Activated T-helper 2 cell treated with anti-CD3 and anti-CD28 coated beads, Interferon-gamma antibody, Interleukin-2, Interleukin-4, amounts not matched to agents 10 μg/mL and 5 μg/mL and 100 μg/mL, durations not matched to agents 14 hours and 24 hours and 36 hours (primary cell): ENCODE data around the gene KIF26A. TPM values are rescaled to one million over a fixed set of nuclear protein-coding genes. Genes with fewer than 3 reads are reported as not detected.

Source experiments
- DNase-seq: peaks from one replicate; pipeline ENCODE4 v3.0.0; 2021; ENCODE audit warnings: low spot score
- H3K27ac Mint-ChIP-seq: one replicate; pipeline ENCODE4 v1.8.0; 2021; ENCODE audit warnings: mixed read lengths
- H3K27me3 Mint-ChIP-seq: one replicate; pipeline ENCODE4 v1.8.0; 2021; ENCODE audit warnings: low read depth, mixed read lengths
- H3K36me3 Mint-ChIP-seq: one replicate; pipeline ENCODE4 v1.8.0; 2021; ENCODE audit warnings: low read depth, mixed read lengths
- H3K4me1 Mint-ChIP-seq: one replicate; pipeline ENCODE4 v1.8.0; 2021; ENCODE audit warnings: low read depth, mixed read lengths
- H3K4me3 Mint-ChIP-seq: one replicate; pipeline ENCODE4 v1.8.0; 2021; ENCODE audit warnings: low read depth, mild to moderate bottlenecking, moderate library complexity, mixed read lengths
- H3K9me3 Mint-ChIP-seq: one replicate; pipeline ENCODE4 v1.8.0; 2021; ENCODE audit warnings: mixed read lengths
- intact Hi-C: fragments of 100-400 bp; cut with micrococcal nuclease; formaldehyde crosslinking; loops from one replicate; pipeline ENCODE4 v1.15.1; 2023
- total RNA-seq: library from RNA; stranded (reverse); gene quantifications from 2 replicates; pipeline ENCODE4 v1.2.3, GENCODE V29; 2022

KIF26A gene
- total RNA-seq, 1 donor from 2014 or later, result 0.34 TPM

DNA sequence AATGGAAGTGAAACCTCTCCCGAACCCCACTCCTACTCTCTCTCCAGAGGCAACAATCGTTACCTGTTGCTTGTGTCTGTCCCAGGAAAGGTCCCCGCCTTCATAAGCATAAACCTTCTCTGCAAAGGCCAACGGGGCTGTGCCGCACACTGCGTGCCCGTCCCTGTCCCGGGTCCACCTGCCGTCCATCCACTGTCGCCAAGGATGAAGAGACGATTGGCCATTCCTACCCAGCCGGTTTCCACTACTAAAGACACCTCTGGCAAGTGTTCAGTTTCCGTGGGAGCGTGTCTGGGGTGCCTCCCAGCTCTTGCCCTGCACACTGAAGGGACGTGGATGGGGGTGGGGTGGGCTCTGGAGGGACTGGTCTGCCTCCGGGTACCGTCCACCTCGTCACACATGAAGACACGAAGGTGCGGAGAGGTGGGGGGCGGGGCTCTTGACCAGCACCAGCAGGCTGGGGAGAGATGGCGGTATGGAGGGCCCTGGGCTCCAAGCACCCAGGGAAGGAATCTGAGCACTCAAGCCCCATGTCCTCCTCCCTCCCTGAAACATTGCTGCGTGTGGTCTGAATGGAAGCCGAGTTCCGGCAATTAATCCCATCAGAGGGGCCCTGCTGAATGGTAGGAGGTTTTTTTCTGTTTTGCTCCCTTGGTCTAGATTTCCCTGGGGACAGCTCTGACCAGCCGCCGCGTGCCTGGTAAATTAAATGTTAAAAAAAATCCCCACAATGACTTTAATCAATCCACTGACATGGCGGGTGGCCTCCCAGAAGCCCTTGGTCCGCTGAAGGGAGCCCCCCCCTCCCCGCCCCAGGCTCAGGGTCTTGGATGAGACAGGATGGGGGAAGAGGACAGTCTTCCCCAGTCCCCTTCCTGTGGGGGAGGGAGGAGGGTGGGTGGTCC lies 4.1 kb upstream of the KIF26A start:
- Mint-ChIP-seq H3K27me3 (peaks cover 24% of the 10 kb centered on the region), H3K4me1 (no peaks in the 10 kb centered on the region), H3K36me3 (no peaks in the 10 kb centered on the region), H3K9me3 (peaks cover 10% of the 10 kb centered on the region), H3K27ac (no peak overlapping the region), H3K4me3 (no peak overlapping the region)
- intact Hi-C loops, result loop anchor here (5.0 kb wide), 1 partner anchor 57 kb away; no protein-coding TSS in a partner anchor
- no peak for DNase-seq

DNA sequence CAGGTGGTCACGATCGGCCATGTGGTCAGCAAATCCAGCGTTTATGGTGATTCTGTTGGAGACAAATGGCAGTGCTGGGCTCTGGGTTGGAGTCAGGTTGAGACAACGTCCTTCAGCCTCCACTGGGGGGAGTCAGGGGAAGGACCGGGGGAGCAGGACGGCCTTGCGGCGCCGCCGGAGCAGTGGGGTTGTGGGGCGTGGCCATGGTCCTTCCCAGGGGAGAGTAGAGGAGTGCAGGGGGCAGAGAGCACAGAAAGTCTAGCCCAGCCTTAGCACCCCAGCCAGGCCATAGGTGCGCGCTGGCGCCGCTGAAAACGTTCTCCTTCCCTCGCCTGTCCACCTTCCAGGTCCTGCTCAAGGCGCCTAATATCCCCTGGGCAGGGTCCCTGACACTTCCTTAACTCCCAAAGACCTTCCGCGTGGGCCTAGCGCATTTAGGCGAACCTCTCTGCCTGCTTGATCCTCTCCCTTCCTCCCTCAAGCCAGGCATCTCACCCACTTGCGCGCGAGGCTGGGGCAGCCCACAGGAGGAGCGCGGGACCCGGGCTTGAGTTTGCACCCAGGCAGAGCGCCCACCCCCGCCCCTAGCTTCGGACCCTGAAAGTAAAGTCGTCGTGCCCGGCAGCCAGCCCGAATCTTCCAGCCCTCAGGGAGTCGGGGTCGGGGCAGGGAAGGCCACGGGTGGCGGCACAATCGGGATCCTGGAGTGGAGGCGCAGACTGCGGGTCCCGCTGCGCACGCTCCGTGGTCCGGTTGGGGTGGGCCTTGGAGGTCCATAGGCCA lies 3.1 kb upstream of the KIF26A start:
- Mint-ChIP-seq H3K4me3 (no peak overlapping the region), H3K9me3 (peaks cover under 1% of the 10 kb centered on the region), H3K27me3 (peaks cover 28% of the 10 kb centered on the region), H3K36me3 (no peaks in the 10 kb centered on the region), H3K4me1 (no peaks in the 10 kb centered on the region), H3K27ac (no peak overlapping the region)
- DNase-seq, result no peak
- intact Hi-C loops, result loop anchor here (5.0 kb wide), 1 partner anchor 427 kb away; no protein-coding TSS in a partner anchor

DNA sequence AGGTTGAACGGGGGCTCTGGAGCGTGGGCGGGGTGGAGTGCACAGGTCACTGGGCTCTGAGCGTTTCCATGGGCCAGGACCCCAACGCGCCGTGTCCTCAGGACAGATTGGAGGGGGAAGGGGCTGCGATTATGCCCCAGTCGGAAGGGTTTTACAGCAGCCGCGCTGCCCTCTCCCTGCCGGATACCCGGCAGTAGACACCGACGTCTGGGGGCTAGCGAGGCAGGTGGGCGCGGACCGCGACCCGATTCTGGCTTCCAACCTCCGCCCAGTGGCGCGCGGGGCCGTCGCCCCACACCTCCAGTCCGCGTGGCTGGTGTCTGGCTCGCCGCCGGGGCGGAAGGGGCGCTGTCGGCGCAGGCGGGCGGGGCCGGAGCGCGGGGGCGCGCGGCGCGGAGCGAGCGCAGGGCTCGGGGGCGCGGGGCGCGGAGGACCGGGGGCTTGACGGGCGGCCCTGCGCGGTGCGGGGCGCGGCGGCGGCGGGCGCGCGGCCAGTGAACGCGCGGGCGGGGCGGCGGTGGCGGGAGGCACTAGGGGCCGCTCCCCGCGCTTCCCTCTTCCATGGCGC lies 2.4 kb upstream of the KIF26A start:
- H3K36me3 Mint-ChIP-seq, result no peaks in the 10 kb centered on the region
- no peak overlapping the region for H3K4me3 Mint-ChIP-seq
- H3K4me1 Mint-ChIP-seq, result no peaks in the 10 kb centered on the region
- DNase-seq, result no peak
- no peaks in the 10 kb centered on the region for H3K9me3 Mint-ChIP-seq
- H3K27ac Mint-ChIP-seq, result no peak overlapping the region
- H3K27me3 Mint-ChIP-seq, result peaks cover 27% of the 10 kb centered on the region
- intact Hi-C loops, result loop anchor here (5.0 kb wide), 1 partner anchor 426 kb away; no protein-coding TSS in a partner anchor

DNA sequence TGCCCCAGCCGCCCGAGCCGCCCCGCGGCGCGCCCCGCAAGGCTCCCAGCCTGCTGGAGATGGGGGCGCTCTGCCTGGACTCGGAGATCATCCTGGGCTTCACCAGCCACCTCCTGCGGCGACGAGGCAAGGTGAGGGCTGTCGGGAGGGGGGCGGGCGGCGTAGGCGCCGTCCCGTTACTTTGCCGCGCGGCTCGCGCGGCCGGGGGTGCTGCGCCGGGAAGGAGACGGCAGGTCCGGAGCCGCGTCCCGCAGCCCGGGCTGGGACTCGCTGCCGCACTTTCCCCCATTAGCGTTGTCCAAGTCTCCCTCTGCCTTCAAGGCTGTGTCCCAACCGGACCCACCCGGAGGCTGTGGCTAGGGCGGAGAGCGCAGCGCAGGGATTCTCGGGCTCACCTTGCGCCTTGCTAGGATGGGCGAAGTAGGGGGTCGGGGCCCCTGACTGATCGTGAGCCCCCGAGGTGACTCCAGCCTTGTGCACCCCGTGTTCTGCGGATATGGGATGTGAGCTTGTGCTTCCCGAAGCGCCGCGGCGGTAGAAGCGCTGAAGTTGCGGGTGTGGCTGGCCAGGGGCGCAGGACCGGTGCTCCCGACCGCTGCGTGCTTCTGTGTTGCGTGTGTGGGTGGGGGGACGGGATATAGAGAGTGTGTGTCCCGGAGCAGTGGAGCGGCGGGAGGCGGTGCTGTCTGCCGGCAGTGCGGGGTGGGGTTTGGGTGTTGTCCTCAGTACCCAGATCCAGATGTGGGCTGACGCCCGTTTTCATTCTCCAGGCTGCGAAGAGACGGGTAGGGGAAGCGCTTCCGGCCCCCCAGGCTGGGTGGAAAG lies 1.7 kb upstream of the KIF26A start:
- H3K27ac Mint-ChIP-seq, result no peak overlapping the region
- H3K36me3 Mint-ChIP-seq, result no peaks in the 10 kb centered on the region
- H3K27me3 Mint-ChIP-seq, result peaks cover 27% of the 10 kb centered on the region
- H3K4me3 Mint-ChIP-seq, result peak overlapping the region; percentile 33
- H3K9me3 Mint-ChIP-seq, result no peaks in the 10 kb centered on the region
- H3K4me1 Mint-ChIP-seq, result no peaks in the 10 kb centered on the region
- DNase-seq, result no peak
- intact Hi-C loops, result loop anchor here (5.0 kb wide), 1 partner anchor 426 kb away; no protein-coding TSS in a partner anchor

DNA sequence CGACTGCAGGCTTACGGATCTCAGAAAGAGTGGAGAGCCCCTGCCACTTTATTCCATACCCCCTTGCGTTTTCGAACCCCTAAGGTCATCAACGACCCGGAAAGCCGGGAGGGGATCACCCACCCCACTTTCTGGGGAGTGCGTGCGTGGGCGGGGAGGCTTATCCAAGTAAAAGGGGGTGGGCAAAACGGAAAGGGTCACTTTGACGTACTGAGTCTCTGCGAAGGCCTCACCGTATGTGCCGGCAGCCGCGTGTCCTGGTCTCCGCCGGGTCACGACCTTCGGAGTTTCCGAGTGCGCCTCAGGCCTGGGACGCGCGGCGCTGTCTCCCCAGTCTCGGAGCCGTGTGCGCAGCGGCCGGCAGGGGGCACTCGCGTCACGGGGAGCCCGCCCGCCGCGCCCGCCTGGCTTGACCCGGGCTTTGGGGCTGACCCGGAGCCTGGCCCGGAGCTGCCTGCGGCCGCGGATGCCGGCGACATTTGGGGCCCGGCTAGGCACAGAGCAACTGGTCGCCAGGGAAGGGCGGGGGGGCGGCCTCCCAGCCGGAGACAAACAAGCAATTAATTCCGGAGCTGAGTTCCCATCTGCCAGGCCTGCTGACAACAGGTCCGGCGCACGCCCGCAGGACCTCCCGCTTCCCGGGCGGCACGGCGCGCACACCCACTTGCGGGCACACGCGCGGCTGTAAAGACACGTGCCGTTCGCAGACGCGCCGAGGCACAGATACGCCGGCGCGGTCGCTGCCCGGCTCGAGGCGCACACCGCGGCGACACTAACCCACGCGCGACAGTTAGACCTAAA lies 890 bp upstream of the KIF26A start:
- DNase-seq, result peak; percentile 52
- H3K27ac Mint-ChIP-seq, result no peak overlapping the region
- no peaks in the 10 kb centered on the region for H3K36me3 Mint-ChIP-seq
- peaks cover 27% of the 10 kb centered on the region for H3K27me3 Mint-ChIP-seq
- intact Hi-C loops, result loop anchor here (5.0 kb wide), 1 partner anchor 425 kb away; no protein-coding TSS in a partner anchor
- H3K9me3 Mint-ChIP-seq, result no peaks in the 10 kb centered on the region
- peak overlapping the region; percentile 33 for H3K4me3 Mint-ChIP-seq
- no peaks in the 10 kb centered on the region for H3K4me1 Mint-ChIP-seq

DNA sequence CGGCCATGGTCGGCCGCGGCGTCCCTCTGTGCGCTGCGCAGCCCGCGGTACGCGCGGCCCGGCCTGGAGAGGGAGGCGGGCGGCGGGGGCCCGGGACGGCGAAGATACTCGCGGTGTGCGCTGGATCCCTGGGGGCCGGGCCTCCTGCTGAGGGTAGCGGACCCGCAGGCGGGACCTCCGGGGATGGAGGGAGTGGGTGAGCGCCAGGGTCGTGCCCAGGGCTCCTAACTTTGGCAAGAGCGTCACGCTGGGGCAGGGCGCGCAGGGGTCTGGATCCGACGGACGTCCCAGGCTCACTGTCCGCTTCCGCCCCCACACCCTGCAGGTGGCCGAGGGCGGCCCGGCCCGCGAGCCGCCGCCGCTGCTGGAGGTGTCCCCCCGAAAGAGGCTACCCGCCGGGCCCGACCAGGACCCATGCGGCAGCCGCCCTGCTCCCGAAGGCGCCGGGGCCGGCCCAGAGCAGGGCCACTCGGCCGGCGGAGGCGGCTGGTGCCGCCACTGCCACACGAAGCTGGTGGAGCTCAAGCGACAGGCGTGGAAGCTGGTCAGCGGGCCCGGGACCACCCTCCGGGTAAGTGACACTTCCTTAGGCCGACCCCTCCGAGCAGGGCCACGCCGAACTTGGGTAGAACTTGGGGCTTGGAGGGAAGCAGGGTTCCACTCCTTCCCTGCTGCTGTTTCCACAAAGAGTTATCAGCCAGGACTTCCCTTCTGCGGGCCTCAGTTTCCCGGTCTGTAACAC lies 502 bp downstream of the KIF26A start:
- intact Hi-C loops, result loop anchor here (5.0 kb wide), 1 partner anchor 423 kb away; no protein-coding TSS in a partner anchor
- DNase-seq, result no peak
- Mint-ChIP-seq H3K27me3 (peaks cover 26% of the 10 kb centered on the region), H3K4me1 (no peaks in the 10 kb centered on the region), H3K27ac (no peak overlapping the region), H3K4me3 (no peak overlapping the region), H3K36me3 (no peaks in the 10 kb centered on the region), H3K9me3 (no peaks in the 10 kb centered on the region)

DNA sequence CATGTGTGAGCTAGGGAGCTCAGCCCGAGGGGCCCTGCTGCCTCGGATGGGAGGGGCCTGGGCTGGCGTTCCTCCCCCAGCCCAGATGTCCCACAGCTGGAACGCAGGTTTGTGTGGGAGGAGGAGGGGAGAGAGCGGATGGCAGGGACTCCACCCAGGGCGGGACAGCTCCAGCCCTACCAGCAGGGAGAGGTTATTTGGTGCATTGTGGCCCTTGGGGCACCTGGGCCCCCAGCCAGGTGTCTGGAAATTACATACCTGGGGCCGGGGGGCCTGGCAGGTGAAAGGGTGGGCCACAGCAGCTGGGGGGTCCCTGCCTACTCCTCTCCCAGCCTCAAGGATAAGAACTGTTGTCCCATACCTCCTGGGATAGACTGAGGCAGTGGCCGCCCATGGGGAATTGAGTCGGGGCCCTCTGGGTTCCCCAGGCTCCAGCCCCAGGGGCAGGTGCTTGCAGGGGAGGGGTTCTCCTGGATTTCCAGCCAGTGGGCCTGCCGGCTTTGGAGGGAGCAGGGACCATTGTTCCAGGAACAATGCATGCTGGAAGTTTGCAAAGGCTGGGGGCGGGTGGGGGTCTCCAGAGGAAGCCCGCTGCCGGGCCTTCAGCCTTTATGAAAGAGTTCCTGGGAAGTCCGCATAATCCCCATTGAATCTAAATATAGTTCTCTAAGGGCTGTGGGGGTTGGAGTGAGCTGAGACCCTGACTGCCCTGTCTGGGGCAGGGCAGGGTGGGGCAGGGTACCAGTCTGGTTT lies 1.2 kb downstream of the KIF26A start:
- Mint-ChIP-seq H3K27me3 (peaks cover 23% of the 10 kb centered on the region), H3K4me1 (no peaks in the 10 kb centered on the region)

DNA sequence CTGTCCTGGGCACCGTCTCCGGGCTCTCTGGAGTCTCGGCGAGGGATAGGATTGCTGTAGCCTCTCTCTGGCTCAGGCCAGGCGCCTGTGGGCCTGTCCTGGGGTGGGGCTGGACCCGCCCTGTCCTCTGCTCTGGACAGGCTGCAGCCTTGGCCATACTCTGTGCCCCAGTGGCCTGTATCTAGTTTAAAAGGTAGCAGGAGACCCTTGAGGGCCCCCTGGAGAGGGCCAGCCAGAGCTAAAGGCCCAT lies 1.8 kb downstream of the KIF26A start:
- Mint-ChIP-seq H3K4me3 (no peak overlapping the region), H3K4me1 (no peaks in the 10 kb centered on the region)

More for the DNA sequence above, 1.2 kb downstream of the KIF26A start:
- H3K4me3 Mint-ChIP-seq, result no peak overlapping the region
- no peak for DNase-seq
- H3K9me3 Mint-ChIP-seq, result no peaks in the 10 kb centered on the region
- no peak overlapping the region for H3K27ac Mint-ChIP-seq
- intact Hi-C loops, result loop anchor here (5.0 kb wide), 1 partner anchor 423 kb away; no protein-coding TSS in a partner anchor
- no peaks in the 10 kb centered on the region for H3K36me3 Mint-ChIP-seq

DNA sequence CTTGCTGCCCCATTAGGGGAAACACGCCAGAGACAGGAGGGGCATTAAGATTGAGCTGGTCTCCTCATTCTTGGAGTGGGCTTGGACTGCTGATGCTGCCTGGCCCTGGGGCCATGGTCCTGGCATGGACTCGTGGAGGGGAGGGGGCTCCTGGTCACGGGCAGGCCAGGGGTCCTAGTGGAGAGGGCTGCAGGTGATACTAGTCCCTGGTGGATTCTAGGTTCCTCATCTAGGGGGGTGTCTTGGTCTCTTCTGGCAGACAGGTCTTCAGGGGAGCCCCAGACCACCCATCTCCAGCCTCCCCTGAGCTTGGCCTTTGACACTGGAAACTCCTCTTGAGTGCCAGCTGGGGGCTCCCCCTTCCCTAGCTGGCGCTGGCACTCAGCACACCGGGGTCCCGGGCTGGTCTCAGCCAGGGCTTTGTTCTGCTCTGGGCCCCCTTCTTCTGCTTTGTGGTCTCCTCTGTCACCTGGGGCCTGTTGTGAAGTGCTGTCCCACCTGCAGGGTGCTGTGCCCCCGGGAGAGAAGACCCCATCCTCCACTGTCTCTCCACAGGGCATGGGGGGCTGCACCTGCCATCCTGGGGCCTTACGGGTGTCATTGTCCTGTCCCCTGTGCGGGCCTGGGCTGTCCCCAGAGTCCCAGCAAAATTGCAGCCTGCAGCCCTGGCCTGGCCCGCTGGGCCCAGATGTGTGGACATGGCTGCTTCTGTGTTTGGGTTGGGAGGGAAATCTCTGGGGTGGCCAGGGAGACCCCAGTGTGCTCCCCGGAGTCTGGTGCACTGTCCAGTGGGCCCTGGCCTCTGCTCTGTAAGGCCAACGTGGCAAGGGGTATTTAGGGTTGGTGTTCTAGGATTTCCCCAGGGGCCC lies 2.3 kb downstream of the KIF26A start:
- no peak for DNase-seq
- no peak overlapping the region for H3K4me3 Mint-ChIP-seq
- H3K27me3 Mint-ChIP-seq, result peaks cover 12% of the 10 kb centered on the region
- no peak overlapping the region for H3K27ac Mint-ChIP-seq
- no peaks in the 10 kb centered on the region for H3K36me3 Mint-ChIP-seq
- H3K9me3 Mint-ChIP-seq, result no peaks in the 10 kb centered on the region
- H3K4me1 Mint-ChIP-seq, result no peaks in the 10 kb centered on the region
- intact Hi-C loops, result no loop called here

More for the DNA sequence above, 1.8 kb downstream of the KIF26A start:
- no peak for DNase-seq
- intact Hi-C loops, result no loop called here
- Mint-ChIP-seq H3K9me3 (no peaks in the 10 kb centered on the region), H3K27ac (no peak overlapping the region), H3K27me3 (peaks cover 18% of the 10 kb centered on the region), H3K36me3 (no peaks in the 10 kb centered on the region)

DNA sequence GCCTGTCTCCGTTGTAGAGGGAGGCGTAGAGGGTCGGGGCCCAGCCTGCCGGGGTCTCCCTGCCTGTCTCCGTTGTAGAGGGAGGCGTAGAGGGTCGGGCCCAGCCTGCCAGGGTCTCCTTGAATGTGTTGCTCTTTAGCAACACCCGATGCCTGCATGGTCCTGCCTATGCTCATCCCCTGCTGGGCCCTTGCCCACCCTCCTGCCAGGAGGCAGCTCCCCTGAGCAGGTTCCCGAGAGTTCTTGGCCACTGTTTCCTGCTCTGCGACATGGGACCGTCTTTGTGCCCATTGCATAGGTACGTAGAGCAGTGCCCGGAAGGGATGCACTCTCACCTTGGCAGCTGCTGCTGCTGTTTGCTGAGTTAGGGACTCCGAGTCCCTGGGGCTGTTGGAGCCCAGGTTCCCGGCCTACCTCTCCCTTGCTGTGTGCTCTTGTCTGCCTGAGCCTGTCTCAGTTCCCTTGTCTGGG lies 3.3 kb downstream of the KIF26A start:
- H3K36me3 Mint-ChIP-seq, result no peaks in the 10 kb centered on the region
- intact Hi-C loops, result no loop called here
- DNase-seq, result no peak
- no peak overlapping the region for H3K27ac Mint-ChIP-seq
- no peak overlapping the region for H3K4me3 Mint-ChIP-seq
- H3K4me1 Mint-ChIP-seq, result no peaks in the 10 kb centered on the region
- H3K9me3 Mint-ChIP-seq, result no peaks in the 10 kb centered on the region
- H3K27me3 Mint-ChIP-seq, result peaks cover 10% of the 10 kb centered on the region
